IPS DF 6.9 (cell line): ENCODE measurements around the gene STOML1.

Experiments
- DNase-seq: peaks from one replicate; pipeline ENCODE4 v3.0.0-alpha.2; 2013; ENCODE audit warnings: low read depth, low spot score
- H3K27ac ChIP-seq: one replicate; pipeline ENCODE4 v1.5.1; 2013; ENCODE audit warnings: low read length, control low read depth
- H3K27me3 ChIP-seq: 2 replicates; pipeline ENCODE4 v1.6.1; 2013; ENCODE audit warnings: mild to moderate bottlenecking, low read length; ENCODE audit not compliant: control insufficient read depth, insufficient read depth
- H3K36me3 ChIP-seq: 2 replicates; pipeline ENCODE4 v1.6.1; 2013; ENCODE audit warnings: low read length; ENCODE audit not compliant: control insufficient read depth, insufficient read depth
- H3K4me1 ChIP-seq: 2 replicates; pipeline ENCODE4 v1.6.1; 2013; ENCODE audit warnings: low read length; ENCODE audit not compliant: control insufficient read depth, insufficient read depth
- H3K4me3 ChIP-seq: 2 replicates; pipeline ENCODE4 v1.5.1; 2013; ENCODE audit warnings: mild to moderate bottlenecking, low read length
- H3K9me3 ChIP-seq: 2 replicates; pipeline ENCODE4 v1.6.1; 2013; ENCODE audit warnings: low read length, inconsistent platforms; ENCODE audit not compliant: control insufficient read depth, insufficient read depth
- WGBS: extraction: QIAGEN DNeasy Blood & Tissue Kit; methylation state at CpG from one replicate; pipeline ENCODE4 v1.1.7; 2013; ENCODE audit warnings: mixed read lengths, missing lambda C conversion rate; ENCODE audit not compliant: insufficient read length, insufficient coverage; 5-methylcytosine and 5-hydroxymethylcytosine counted together

STOML1 gene

DNA sequence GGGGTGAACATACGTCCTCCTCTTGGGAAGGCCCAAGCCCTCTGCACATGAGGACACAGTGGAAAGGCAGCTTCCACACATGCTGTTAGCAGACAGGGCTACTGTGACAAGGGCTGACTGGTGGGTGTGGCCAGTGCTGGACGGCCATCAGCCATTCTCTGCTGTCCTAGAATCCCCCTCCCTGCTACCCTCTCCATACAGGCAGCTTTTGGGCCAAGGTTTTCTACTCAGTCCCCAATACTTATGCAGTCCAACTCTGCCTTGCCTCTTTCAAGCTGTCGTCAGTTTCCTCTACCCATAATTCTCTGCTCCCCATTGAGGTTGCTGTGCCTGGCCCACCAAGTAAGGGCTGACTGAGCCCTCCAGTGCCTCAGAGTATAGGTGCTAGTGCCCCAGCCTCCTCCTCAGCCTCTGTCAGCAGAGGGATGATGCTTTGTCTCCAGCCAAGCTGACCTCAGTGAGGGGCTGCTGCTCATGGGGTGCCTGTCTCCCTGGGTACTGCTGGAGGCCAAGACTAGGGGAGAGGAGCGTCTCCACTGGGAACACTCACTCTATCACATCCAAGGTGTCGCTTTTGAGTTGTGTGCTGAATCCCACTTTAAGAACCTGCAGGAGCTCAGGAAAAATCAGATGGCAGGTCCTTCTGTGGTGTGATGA lies 63.0 kb downstream of the STOML1 start:
- WGBS = no CpG with 5 or more reads among the region's 5 CpGs
- Histone ChIP-seq H3K9me3 (no peaks in the 10 kb centered on the region), H3K27ac (no peak overlapping the region), H3K36me3 (no peaks in the 10 kb centered on the region; the same call in 1 of the 2 replicates), H3K4me3 (no peak overlapping the region), H3K4me1 (peaks cover 11% of the 10 kb centered on the region), H3K27me3 (no peaks in the 10 kb centered on the region)
- DNase-seq = no peak
